Measurements from ENCODE around the gene TAF1L. TPM values are rescaled to one million over a fixed set of nuclear protein-coding genes. Genes with fewer than 3 reads are reported as not detected.

The TAF1L gene
- total RNA-seq, 1 donor from 2014 or later, result under 0.01 TPM

GRCh38 chr9:32590898-32591297 lies 44.6 kb downstream of the TAF1L start:
- DNase-seq, result no peak

- DNase-seq, result no peak
Observed at GRCh38 chr9:32590476-32590875, 45.0 kb downstream of the TAF1L start.

- DNase-seq, result peak; percentile 34
Observed at GRCh38 chr9:32589083-32589723, 46.3 kb downstream of the TAF1L start.

- DNase-seq, result peak; percentile 8
Observed at GRCh38 chr9:32587901-32588300, 47.6 kb downstream of the TAF1L start.

GRCh38 chr9:32584784-32585183 lies 50.7 kb downstream of the TAF1L start:
- DNase-seq, result peak; percentile 0

GRCh38 chr9:32581512-32582143 lies 53.8 kb downstream of the TAF1L start:
- DNase-seq, result no peak

- no peak for DNase-seq
Observed at GRCh38 chr9:32580631-32581300, 54.7 kb downstream of the TAF1L start.

- DNase-seq, result peak; percentile 27
Observed at GRCh38 chr9:32579706-32580331, 55.6 kb downstream of the TAF1L start.

Other genes starting within 250 kb of the TAF1L start
- 9.1 TPM for gene RIGI, start 109.5 kb downstream of the TAF1L start, total RNA-seq
- 2.3 TPM for gene SMIM27, start 83.3 kb downstream of the TAF1L start, total RNA-seq
- gene TOPORS, start 83.1 kb downstream of the TAF1L start, total RNA-seq, result 29.6 TPM
- gene NDUFB6, start 62.5 kb downstream of the TAF1L start, total RNA-seq, result 29.7 TPM
- gene TMEM215, start 147.9 kb upstream of the TAF1L start, total RNA-seq, result 0.39 TPM

Measured in skin of body (tissue), 2 donors.